Measurements from ENCODE around the gene LPP.

Gene LPP

DNA sequence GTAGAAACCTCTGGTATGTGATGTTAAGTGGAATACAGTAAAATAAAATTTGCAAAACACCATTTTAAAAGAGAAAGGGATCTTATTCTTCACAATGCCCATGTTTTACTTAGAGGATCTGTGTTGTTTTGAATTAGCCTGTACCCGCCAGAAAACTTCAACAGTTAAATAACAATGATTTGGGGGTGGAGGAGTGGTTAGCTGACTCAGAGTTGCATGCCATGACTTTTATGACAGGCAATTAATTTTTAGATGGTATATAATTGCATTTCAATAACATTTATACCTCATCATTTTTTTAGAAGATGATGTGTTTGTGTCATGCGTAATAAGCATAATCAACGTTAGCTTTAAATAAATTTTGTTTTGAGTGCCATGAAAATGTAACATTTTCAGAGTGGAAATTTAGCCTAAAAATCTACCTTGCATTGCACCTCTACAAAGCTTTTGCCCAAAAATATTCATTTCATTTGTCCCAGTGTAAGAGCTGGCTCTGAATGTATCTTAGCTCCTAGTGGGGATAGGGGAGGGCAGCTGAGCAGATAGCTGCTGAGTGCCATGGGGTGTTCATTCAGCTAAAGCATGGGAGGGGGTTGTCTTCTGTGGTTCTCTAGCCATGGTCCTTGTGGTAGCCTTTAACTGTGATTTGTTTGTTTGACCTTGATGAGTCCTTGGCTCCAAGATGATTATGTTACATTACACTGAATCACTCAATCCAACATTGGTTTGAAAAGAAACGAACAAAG is 379.8 kb downstream of the LPP start:
- no peak for DNase-seq

DNA sequence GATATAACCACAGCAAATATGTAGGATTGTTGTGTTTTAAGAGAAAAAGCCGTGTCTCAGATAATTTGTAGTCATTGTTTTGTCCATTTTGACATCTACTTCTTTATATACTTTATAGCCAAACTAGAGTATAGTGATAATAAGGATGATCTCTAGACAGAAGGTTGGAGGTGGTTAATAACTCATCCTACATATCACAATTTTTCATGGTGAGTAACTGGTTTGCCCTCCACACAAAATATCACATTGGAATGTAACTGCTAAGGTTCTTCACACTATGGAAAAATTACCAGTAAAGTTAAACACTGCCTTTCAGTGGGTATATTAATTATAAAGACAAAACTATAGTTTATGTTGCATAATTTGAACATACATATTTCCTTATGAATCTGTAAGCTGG is 380.7 kb downstream of the LPP start:
- no peak for DNase-seq

- DNase-seq = peak; percentile 61
Measured at GRCh38 chr3:188537606-188538005, 383.6 kb downstream of the LPP start.

GRCh38 chr3:188539037-188539436 is 385.1 kb downstream of the LPP start:
- DNase-seq = no peak

DNA sequence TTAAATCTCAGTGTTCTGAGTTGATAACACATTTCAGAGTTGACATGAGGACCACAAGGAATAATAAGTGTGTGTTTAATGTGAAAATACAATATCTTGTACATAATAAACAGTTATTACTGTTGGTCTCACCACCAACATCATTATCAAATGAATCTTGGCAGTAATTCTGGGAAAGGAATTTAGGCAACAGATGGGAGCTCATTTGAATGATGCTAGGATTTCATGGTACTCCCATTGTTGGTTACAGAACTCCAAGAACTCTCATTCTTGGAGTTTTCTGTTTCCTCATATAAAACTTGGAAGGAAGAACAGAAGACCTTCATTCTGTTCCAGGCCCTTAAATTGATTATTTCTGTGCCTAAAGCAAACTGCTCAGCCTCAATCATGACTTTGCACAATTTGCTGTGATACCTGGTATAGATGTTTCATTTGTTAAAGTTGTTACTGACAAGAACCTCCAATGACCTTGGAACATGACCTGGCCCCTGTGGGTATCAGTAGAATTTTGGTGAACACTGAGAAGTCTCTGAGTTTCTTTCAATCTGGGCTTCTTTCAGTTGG is 385.8 kb downstream of the LPP start:
- DNase-seq = no peak

DNA sequence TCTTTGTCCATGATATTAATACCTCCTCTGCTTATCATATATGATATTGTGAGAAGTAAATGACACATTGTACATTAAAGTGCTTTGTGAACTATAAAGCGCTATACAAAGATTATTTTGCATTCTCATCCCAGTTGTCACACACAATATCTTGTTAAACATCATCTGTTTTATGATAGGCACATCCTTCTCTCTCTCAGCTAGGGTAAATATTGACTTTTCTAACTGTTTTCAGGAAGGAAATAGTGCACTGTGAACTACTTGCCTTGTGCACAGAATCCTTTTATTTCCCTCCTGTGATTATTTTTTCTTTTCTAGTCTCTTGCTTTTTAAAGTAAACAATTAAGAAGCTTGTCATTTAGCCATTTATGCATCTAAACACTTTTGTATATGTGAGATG is 388.2 kb downstream of the LPP start:
- DNase-seq = no peak

- no peak for DNase-seq
Measured at GRCh38 chr3:188544012-188544411, 390.1 kb downstream of the LPP start.

DNA sequence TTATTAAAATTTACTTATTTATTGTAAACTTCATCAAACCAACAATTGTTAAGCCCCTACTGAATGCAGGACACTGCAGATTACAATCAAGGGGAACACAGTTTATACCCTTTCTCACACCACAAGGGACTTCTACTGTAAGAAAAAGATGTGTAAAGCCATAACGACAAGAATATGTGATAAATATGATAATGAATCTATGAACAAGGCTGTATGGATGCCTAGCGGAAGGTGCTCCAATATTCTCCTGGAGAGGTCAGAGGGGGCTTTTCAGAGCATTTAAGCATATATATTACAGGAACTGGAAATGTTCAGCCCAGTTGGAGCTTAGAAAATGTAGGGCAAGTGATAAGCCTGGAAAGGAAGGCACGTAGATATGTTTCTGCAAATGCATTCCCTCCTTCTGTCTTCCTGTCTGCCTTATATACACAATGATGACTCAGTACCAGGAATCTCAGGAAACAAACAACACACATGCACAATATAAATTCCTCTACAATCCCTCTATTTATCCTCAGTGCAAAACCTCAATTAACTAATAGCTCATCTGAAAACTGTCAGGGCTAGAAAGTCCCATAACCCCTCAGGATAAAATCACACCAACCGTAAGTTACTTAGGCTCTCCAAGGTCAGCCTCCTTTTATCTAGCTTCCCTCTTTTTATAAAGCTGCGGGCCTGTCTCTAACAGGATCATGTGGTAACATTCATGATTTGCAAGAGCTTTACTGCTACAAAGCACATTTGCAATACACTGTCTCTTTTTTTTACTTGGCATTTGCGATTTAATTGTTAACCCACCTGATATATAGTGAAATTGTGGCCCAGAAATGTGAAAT is 393.1 kb downstream of the LPP start:
- peak; percentile 34 for DNase-seq

GRCh38 chr3:188553569-188553968 is 399.6 kb downstream of the LPP start:
- no peak for DNase-seq

DNA sequence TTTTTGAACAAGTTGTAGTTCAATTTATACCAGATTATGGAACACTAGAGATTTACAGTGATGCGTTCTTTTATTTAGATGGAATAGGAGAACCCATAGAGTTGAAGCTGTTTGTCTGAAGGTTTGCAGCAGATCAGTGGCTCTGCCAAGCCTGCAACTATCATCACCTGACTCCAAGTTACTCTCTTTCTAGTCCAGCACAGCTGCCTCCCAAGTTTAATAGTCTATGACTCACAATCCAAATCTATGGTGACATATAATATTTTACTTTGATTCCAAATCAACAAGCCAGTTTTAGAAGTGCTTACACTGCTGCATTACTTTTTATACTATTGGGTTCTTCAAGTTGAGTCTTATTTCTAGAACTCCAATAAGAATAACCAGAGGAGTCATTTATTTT is 400.4 kb downstream of the LPP start:
- no peak for DNase-seq

DNA sequence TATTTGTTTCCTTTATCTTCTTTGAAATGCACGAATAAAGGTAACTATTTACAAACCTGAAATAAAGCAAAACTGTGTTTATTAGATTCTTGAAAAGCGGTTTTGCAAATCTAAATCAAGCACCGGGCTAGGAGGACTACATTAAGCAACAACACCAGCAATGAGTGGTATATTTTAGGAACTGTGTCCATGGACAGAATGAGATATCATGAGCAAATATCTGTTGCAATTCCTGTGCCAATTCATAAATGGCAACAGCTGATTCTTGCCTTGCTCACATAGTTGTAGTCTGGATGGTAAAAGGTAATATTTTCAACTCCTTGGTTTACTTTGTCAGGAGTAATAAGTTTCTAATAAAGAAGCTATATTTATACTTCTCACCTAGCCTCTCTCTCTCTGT is 403.3 kb downstream of the LPP start:
- peak; percentile 80 for DNase-seq

DNA sequence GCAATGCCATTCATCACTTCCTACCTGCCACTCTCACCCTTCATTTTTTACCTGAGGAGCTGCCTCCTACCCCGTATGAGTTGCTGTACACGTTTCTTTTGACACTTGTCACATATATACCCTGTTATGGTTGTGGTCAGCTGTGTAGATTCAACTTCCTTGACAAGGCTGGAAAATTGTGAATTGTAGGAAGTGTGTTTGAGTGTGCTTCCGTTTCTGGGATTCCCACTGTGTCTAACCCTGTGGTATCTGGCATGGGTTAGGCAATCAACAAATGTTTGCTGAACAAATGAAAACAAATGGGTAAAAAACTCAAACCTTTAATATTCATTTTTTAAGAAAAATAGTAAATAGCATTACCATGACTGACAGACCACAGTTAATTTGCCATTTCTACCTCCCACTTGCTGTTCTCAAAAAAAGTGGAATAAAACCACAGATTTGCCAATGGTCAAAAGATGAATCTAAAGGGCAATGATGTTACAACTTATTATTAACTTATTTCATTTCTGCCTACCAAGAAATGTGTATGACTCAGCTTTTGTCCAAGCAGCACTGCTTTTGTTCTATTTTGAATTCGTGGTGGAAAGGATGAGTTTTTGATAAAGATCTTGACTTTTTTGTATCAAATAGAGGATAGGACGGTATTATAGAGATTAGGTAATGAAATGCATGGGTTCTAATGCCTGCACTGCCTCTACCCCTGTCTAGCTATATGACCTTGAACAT is 404.6 kb downstream of the LPP start:
- DNase-seq = peak; percentile 86

GRCh38 chr3:188559072-188559429 is 405.1 kb downstream of the LPP start:
- peak; percentile 55 for DNase-seq

GRCh38 chr3:188559856-188560255 is 405.9 kb downstream of the LPP start:
- DNase-seq = no peak

- DNase-seq = peak; percentile 48
Measured at GRCh38 chr3:188562144-188562543, 408.2 kb downstream of the LPP start.

DNA sequence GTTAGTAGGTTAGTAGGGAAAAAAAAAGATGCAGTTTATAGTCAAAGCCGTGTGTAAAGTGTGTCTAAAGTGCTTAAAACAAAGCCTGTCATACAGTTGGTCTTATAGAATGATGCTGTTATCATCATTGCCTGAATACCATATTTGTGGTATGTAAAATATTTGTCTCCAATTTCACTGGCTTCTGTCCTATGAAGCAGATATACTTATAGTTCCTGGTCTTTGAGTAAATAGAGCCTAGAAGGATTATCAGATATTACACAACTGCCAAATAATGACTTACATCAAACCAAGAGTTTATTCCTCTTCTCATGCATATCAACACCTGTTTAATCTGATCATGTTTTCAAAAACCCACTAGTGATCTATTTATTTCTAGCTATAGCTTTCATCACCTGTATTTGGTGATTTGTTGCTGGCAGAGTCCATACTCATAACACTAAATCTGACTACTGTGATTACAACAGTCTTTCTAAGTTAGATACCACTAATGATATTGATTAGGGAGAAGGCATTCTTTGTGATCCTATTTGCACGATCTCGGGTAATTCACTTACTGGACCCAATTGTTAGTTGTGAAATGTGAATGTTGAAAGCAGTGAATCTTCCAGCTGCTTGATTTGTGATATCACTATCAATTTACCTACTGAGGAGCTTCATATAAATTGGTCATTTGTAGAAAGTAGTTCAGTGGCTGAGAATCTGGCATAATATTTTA is 413.7 kb downstream of the LPP start:
- no peak for DNase-seq

DNA sequence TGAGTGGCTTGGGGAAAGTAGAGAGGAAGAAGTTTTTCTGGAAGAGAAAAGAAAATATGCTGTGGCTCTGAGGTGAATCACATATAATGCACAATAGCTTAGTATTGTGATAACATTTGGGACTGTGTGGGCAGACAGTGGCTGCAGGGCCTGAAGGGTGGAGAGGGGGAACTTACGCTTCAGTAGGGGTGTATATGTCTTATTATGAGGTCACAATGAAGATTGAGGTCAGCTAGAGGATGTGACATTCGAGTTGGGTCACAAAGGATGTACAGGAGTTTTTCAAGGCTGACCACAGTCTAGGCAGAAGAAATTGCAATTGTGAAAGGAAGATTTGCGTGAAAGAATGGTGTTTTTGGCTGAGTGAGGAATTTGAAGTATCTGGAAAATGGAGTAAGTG is 414.8 kb downstream of the LPP start:
- peak; percentile 89 for DNase-seq

DNA sequence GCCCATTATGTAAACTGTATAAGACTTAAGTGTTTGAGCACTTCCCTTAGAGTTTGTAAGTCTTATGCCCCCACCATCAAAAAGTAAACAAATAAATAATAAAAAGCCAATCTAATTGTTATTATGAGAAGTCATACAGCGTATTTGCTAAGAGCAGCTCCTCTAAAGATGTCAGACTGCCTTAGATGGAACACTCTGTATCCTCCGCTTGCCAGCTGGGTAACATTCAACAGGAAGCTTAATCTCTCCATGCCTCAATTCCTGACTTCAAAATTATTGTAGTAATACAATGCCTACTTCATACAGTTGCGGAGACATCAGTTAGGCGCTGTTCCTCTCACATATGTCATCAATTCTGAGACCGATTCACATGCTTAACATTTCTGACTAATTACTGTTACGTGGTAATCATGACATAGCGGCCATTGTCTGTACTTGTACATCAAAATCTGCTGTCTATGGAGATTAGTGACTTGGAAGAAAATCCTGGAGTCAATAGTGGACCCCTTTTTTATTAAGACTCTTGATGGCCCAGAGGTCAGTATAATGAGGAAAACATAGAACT is 417.7 kb downstream of the LPP start:
- DNase-seq = no peak

- DNase-seq = no peak
Measured at GRCh38 chr3:188573291-188573940, 419.5 kb downstream of the LPP start.

- DNase-seq = no peak
Measured at GRCh38 chr3:188573956-188574355, 420.0 kb downstream of the LPP start.

- DNase-seq = no peak
Measured at GRCh38 chr3:188574885-188575284, 420.9 kb downstream of the LPP start.

DNA sequence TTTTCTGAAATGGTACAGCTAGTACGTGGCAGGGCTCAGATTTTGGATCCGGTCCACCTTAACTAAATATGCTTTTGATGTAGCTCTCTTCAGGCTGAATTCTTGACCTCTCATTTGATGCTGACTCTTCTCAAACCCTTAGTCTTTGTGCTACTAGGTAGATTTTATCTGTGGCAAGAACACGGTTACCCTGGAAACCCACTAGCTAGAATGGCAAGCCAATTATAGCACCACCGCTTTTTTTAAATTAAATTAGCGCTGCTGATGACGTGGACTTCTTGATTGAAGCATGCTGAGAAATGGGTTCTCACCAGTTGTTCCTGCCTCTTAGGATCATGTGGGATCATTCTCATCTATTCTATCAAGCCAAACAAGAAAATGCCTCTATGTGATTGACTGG is 421.5 kb downstream of the LPP start:
- no peak for DNase-seq
